ENCODE measurements around the gene SEMA4A.

Gene SEMA4A

DNA sequence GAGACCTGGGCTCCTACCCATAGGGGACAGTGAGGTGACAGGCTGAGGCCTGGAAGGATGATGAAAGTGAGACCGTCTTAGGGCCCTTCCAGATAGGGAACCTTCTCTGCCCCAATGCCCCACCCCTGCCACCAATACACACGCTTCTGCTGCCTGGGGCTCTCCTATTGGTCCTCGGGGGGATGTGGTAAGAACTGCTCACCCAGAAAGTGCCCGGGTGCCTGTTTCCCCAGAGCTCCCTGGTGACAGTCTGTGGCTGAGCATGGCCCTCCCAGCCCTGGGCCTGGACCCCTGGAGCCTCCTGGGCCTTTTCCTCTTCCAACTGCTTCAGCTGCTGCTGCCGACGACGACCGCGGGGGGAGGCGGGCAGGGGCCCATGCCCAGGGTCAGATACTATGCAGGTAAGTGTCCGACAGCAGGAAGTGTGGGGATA, 948 bp downstream of the SEMA4A start:
- Histone ChIP-seq H3K27me3 (ENCODE audit: control insufficient read depth, insufficient read depth, low read length) (no peaks in the 10 kb centered on the region), H3K27ac (ENCODE audit: low read depth, low read length) (no peak overlapping the region), H3K9me3 (ENCODE audit: control insufficient read depth, insufficient read depth, low read length) (no peaks in the 10 kb centered on the region), H3K36me3 (ENCODE audit: control insufficient read depth, insufficient read depth, low read length) (no peaks in the 10 kb centered on the region), H3K4me1 (ENCODE audit: control insufficient read depth, insufficient read depth, low read length) (peaks cover 28% of the 10 kb centered on the region), H3K9ac (ENCODE audit: low read depth, low read length) (no peak overlapping the region), H3K4me3 (ENCODE audit: low read depth, low read length) (no peak overlapping the region)

DNA sequence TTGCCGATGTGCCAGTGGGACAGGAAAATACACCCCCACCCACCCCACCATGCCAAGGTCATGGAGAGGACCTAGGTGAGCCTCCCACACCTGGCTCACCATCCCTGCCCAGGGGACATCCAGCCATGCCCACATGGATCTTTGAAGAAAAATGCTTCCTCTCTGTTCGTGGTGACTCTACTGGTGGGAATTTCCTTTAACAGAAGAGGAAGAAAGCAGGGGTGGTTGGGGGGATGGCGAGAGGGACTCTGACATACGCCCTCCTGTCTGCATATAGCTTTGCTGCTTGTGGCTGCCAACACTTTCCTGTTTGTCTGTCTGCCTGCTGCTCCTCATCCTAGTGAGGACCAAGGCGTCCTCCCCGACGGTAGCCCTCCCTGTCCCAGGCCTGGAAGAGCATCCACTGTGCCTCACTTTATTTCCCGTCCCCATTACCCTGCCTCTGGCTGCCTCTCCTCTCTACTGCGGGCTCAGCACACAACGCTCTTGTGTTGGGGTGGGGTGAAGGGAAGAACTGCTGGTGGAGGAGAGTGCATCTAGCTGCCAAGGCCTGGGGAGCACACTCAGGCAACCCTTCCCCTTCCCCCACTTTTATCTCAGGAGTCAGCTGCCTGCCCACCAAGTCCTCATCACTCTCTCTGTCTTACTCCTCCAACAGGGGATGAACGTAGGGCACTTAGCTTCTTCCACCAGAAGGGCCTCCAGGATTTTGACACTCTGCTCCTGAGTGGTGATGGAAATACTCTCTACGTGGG, 2.5 kb downstream of the SEMA4A start:
- no peak overlapping the region for H3K27ac ChIP-seq (ENCODE audit: low read depth, low read length)
- H3K4me1 ChIP-seq (ENCODE audit: control insufficient read depth, insufficient read depth, low read length), result peaks cover 20% of the 10 kb centered on the region
- H3K4me3 ChIP-seq (ENCODE audit: low read depth, low read length), result no peak overlapping the region
- H3K9me3 ChIP-seq (ENCODE audit: control insufficient read depth, insufficient read depth, low read length), result no peaks in the 10 kb centered on the region
- no peaks in the 10 kb centered on the region for H3K27me3 ChIP-seq (ENCODE audit: control insufficient read depth, insufficient read depth, low read length)
- H3K9ac ChIP-seq (ENCODE audit: low read depth, low read length), result no peak overlapping the region
- no peaks in the 10 kb centered on the region for H3K36me3 ChIP-seq (ENCODE audit: control insufficient read depth, insufficient read depth, low read length)

DNA sequence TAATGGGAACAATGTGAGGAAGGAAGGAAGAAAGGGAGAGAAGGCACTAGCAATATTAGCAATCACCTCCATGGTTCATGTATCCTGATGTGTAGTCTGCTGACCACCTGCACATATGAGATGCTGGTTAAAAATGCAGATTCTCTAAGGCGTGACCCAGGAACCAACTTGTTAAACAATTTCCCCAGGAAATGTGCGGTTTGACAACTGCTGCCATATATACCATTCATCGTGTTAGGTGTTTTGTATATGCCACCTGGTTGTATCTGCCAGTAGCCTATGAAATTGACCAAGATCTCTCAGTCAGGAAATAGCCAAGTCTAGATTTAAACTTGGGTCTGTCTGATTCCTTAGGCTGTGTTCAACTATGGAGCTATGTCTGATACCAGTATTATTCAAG, 4.1 kb downstream of the SEMA4A start:
- H3K4me3 ChIP-seq (ENCODE audit: low read depth, low read length), result no peak overlapping the region
- H3K27ac ChIP-seq (ENCODE audit: low read depth, low read length), result no peak overlapping the region
- no peak overlapping the region for H3K9ac ChIP-seq (ENCODE audit: low read depth, low read length)
- H3K9me3 ChIP-seq (ENCODE audit: control insufficient read depth, insufficient read depth, low read length), result no peaks in the 10 kb centered on the region
- no peaks in the 10 kb centered on the region for H3K36me3 ChIP-seq (ENCODE audit: control insufficient read depth, insufficient read depth, low read length)
- no peaks in the 10 kb centered on the region for H3K27me3 ChIP-seq (ENCODE audit: control insufficient read depth, insufficient read depth, low read length)
- H3K4me1 ChIP-seq (ENCODE audit: control insufficient read depth, insufficient read depth, low read length), result peaks cover 9% of the 10 kb centered on the region

DNA sequence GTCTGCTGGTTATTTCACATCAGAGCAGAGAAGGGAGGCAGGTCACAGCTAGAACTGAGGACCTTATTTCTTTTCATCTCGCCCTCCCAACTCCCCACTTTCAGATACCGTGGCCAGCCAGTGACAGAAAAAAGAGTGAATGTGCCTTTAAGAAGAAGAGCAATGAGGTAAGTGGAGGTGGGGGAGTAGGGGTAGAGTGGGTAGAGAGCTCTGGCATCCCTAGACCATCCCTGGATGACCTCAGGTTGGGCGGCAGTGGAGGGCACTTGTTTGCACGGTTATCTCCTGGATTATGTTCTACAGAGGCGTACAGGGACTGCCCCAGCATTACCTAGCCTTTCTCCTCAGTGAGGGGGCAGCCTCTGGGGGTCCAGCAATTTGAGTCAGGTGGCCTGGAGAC, 4.6 kb downstream of the SEMA4A start:
- Histone ChIP-seq H3K9ac (ENCODE audit: low read depth, low read length) (no peak overlapping the region), H3K9me3 (ENCODE audit: control insufficient read depth, insufficient read depth, low read length) (no peaks in the 10 kb centered on the region), H3K4me1 (ENCODE audit: control insufficient read depth, insufficient read depth, low read length) (peaks cover 5% of the 10 kb centered on the region), H3K36me3 (ENCODE audit: control insufficient read depth, insufficient read depth, low read length) (peaks cover 1% of the 10 kb centered on the region; the same call in 1 of the 2 replicates), H3K4me3 (ENCODE audit: low read depth, low read length) (no peak overlapping the region), H3K27ac (ENCODE audit: low read depth, low read length) (no peak overlapping the region), H3K27me3 (ENCODE audit: control insufficient read depth, insufficient read depth, low read length) (no peaks in the 10 kb centered on the region)

DNA sequence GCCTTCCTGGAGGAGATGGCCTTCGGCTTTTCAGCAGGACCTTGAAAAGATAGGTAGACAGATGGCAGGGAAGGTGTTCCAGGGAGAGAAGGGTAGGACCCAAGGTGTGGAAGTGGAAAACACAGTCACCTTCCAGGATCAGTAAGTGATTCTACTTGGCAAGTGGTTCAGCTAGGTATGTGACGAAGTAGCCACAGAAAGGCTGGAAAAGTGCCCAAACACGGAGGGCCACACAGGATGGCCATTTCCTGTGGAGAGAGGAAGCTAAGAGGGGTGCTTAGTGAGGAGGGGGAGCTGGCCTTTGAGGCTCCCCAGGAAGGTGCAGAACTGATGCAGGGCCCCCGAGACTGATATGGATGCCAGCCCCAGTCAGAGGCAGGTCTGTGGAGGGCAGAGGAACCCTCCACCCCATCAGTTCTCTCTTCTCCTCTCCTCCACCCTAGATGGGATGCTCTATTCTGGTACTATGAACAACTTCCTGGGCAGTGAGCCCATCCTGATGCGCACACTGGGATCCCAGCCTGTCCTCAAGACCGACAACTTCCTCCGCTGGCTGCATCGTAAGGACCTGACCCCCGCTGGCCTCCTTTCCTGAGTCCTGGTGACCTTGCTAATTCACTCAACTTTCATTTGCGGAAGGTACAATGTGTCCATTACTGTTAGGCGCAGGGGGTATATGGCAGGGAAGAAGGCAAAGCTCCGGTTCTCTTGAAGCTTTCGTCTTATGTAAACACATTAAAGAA, 6.8 kb downstream of the SEMA4A start:
- Histone ChIP-seq H3K27me3 (ENCODE audit: control insufficient read depth, insufficient read depth, low read length) (no peaks in the 10 kb centered on the region), H3K4me3 (ENCODE audit: low read depth, low read length) (peak overlapping the region; percentile 65), H3K9ac (ENCODE audit: low read depth, low read length) (no peak overlapping the region), H3K9me3 (ENCODE audit: control insufficient read depth, insufficient read depth, low read length) (no peaks in the 10 kb centered on the region), H3K4me1 (ENCODE audit: control insufficient read depth, insufficient read depth, low read length) (peaks cover 5% of the 10 kb centered on the region), H3K36me3 (ENCODE audit: control insufficient read depth, insufficient read depth, low read length) (peaks cover 7% of the 10 kb centered on the region; the same call in 1 of the 2 replicates), H3K27ac (ENCODE audit: low read depth, low read length) (no peak overlapping the region)

DNA sequence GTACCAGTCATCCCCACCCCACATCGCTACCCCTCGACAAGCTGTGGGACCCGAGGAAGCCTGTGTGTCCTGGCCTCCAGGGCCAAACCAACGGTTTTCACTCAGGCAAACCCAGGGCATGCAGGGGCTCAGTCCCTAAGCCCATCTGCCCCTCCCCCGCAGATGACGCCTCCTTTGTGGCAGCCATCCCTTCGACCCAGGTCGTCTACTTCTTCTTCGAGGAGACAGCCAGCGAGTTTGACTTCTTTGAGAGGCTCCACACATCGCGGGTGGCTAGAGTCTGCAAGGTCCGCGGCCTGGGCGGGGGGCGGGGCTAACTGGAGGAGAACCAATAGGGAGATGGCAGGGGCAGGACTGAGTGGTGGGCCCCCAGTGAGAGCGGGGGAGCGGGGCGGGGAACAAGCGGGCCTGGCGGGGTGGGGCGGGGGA, 7.4 kb downstream of the SEMA4A start:
- peaks cover 5% of the 10 kb centered on the region for H3K4me1 ChIP-seq (ENCODE audit: control insufficient read depth, insufficient read depth, low read length)
- H3K36me3 ChIP-seq (ENCODE audit: control insufficient read depth, insufficient read depth, low read length), result peaks cover 7% of the 10 kb centered on the region; the same call in 1 of the 2 replicates
- H3K9ac ChIP-seq (ENCODE audit: low read depth, low read length), result no peak overlapping the region
- H3K4me3 ChIP-seq (ENCODE audit: low read depth, low read length), result peak overlapping the region; percentile 65
- no peaks in the 10 kb centered on the region for H3K9me3 ChIP-seq (ENCODE audit: control insufficient read depth, insufficient read depth, low read length)
- no peaks in the 10 kb centered on the region for H3K27me3 ChIP-seq (ENCODE audit: control insufficient read depth, insufficient read depth, low read length)
- no peak overlapping the region for H3K27ac ChIP-seq (ENCODE audit: low read depth, low read length)

DNA sequence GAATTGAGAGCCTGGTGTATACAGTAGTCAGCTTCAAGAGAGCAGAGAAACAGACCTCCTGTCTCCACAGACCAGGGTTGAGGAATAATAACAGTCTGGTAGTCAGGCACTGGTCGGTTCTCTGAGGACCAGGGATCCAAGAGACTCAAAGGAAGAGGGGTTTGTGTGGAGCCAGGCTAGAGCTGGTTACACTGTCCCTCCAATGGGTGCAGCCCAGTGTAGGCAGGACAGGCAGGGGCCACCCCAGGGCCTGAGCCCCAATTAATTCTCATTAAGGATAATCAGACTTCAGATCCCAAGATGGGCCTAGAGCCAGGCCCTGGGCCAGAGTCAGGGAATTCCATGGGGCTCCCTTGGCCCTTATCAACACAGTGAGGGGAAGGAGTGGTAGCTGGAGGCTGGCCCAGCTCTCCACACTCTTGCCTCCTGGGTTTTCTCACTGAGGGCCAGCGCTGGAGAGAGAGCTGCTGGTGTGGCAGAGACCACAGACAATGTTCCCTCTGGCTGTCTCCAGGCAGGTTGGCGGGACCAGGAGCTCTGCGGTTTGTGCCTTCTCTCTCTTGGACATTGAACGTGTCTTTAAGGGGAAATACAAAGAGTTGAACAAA, 9.1 kb downstream of the SEMA4A start:
- Histone ChIP-seq H3K27me3 (ENCODE audit: control insufficient read depth, insufficient read depth, low read length) (no peaks in the 10 kb centered on the region), H3K9ac (ENCODE audit: low read depth, low read length) (no peak overlapping the region), H3K4me3 (ENCODE audit: low read depth, low read length) (no peak overlapping the region), H3K9me3 (ENCODE audit: control insufficient read depth, insufficient read depth, low read length) (no peaks in the 10 kb centered on the region), H3K27ac (ENCODE audit: low read depth, low read length) (no peak overlapping the region), H3K4me1 (ENCODE audit: control insufficient read depth, insufficient read depth, low read length) (peaks cover 5% of the 10 kb centered on the region), H3K36me3 (ENCODE audit: control insufficient read depth, insufficient read depth, low read length) (peaks cover 7% of the 10 kb centered on the region; the same call in 1 of the 2 replicates)

DNA sequence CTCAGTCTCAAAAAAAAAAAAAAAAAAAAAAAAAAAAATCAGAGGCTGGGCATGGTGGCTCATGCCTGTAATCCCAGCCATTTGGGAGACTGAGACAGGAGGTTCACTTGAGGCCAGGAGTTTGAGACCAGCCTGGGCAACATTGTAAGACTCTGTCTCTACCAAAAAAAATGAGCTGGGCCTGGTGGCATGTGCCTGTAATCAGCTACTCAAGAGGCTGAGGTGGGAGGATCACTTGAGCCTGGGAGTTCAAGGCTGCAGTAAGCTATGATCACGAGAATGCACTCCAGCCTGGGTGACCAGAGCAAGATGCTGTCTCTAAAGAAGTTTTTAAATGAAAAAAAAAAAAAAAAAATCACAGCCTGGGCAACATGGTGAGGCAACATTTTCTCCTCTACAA, 10.3 kb downstream of the SEMA4A start:
- H3K27ac ChIP-seq (ENCODE audit: low read depth, low read length), result no peak overlapping the region

DNA sequence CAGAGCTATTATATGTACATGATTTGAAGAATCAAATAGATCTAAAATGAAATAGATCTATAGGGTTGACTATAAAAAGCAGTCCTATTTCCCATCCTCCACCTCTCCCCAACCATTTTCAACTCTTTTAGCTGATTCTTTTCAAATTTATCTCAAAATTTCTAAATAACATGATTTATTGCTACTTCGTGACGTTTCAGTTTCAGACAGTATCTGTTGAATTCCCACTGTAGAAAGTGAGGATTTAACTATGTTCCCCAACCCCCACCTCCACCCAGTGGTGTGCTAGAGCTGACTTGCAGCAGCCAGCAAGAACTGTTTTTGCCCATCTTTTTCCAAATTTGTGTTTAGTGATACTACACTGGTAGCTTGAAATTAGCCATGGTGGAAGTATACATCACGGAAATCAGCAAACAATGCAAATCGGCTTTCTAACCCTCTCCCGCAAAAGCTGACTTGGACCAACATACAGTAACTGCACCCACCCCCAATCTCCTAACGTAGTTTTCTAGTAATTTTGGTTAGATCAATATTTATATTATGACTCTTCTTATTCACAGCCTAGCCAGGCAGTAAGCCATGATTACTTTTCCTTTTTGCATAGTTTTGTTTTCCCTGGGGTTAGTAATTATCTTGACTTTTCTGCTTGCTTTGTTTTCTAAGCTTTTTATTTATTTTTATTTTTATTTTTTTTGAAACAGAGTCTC, 10.9 kb downstream of the SEMA4A start:
- H3K9ac ChIP-seq (ENCODE audit: low read depth, low read length), result no peak overlapping the region
- no peaks in the 10 kb centered on the region for H3K27me3 ChIP-seq (ENCODE audit: control insufficient read depth, insufficient read depth, low read length)
- no peak overlapping the region for H3K4me3 ChIP-seq (ENCODE audit: low read depth, low read length)
- no peak overlapping the region for H3K27ac ChIP-seq (ENCODE audit: low read depth, low read length)
- H3K9me3 ChIP-seq (ENCODE audit: control insufficient read depth, insufficient read depth, low read length), result no peaks in the 10 kb centered on the region
- H3K36me3 ChIP-seq (ENCODE audit: control insufficient read depth, insufficient read depth, low read length), result peaks cover 7% of the 10 kb centered on the region; the same call in 1 of the 2 replicates
- H3K4me1 ChIP-seq (ENCODE audit: control insufficient read depth, insufficient read depth, low read length), result peaks cover 10% of the 10 kb centered on the region

More for the DNA sequence above, 10.3 kb downstream of the SEMA4A start:
- Histone ChIP-seq H3K4me3 (ENCODE audit: low read depth, low read length) (no peak overlapping the region), H3K4me1 (ENCODE audit: control insufficient read depth, insufficient read depth, low read length) (peaks cover 6% of the 10 kb centered on the region), H3K9me3 (ENCODE audit: control insufficient read depth, insufficient read depth, low read length) (no peaks in the 10 kb centered on the region), H3K36me3 (ENCODE audit: control insufficient read depth, insufficient read depth, low read length) (peaks cover 7% of the 10 kb centered on the region; the same call in 1 of the 2 replicates), H3K27me3 (ENCODE audit: control insufficient read depth, insufficient read depth, low read length) (no peaks in the 10 kb centered on the region), H3K9ac (ENCODE audit: low read depth, low read length) (no peak overlapping the region)

DNA sequence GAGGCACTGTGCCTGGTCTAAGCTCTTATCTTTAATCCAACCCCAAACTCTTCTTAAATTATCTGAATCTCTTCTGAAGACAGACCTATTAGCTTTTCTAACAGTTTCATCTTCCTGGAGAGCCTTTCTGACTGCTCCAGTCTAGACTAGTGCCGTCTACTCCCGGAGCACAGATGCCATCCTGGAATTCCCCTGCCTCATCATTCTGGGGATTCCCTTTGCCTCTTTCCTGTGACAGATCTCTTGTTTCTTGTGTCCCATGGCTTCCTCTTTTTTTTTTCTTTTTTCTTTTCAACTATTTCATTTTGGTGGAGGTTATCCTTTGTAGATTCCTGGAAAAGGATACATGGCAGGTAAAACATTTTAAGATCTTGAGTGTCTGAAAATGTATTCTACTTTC, 11.7 kb downstream of the SEMA4A start:
- H3K9me3 ChIP-seq (ENCODE audit: control insufficient read depth, insufficient read depth, low read length), result no peaks in the 10 kb centered on the region
- no peak overlapping the region for H3K4me3 ChIP-seq (ENCODE audit: low read depth, low read length)
- peaks cover 7% of the 10 kb centered on the region; the same call in 1 of the 2 replicates for H3K36me3 ChIP-seq (ENCODE audit: control insufficient read depth, insufficient read depth, low read length)
- no peaks in the 10 kb centered on the region for H3K27me3 ChIP-seq (ENCODE audit: control insufficient read depth, insufficient read depth, low read length)
- H3K27ac ChIP-seq (ENCODE audit: low read depth, low read length), result no peak overlapping the region
- H3K9ac ChIP-seq (ENCODE audit: low read depth, low read length), result no peak overlapping the region
- H3K4me1 ChIP-seq (ENCODE audit: control insufficient read depth, insufficient read depth, low read length), result peaks cover 10% of the 10 kb centered on the region

All from HUES48 (cell line).